ENCODE data around the gene GDF7.

DNA sequence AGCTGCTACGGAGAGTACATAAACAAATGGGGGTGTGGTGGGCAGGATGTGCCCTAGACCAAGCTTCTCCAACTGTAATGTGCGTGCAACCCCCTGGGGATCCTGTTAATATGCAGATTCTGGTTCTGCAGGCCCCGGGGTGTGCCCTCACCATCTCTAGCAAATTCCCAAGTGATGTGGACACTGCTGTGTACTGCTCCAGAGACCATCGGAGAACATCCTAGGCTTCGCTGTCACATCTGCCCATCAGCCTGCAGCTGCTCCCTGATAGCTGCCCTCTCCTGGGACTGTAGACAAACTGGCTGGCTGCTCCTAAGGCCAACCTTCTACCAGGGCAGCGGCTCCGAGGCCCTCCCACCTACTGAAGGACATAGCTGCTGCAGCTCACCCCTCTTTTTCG is 19.2 kb upstream of the GDF7 start:
- TF ChIP-seq, protein P1, sequence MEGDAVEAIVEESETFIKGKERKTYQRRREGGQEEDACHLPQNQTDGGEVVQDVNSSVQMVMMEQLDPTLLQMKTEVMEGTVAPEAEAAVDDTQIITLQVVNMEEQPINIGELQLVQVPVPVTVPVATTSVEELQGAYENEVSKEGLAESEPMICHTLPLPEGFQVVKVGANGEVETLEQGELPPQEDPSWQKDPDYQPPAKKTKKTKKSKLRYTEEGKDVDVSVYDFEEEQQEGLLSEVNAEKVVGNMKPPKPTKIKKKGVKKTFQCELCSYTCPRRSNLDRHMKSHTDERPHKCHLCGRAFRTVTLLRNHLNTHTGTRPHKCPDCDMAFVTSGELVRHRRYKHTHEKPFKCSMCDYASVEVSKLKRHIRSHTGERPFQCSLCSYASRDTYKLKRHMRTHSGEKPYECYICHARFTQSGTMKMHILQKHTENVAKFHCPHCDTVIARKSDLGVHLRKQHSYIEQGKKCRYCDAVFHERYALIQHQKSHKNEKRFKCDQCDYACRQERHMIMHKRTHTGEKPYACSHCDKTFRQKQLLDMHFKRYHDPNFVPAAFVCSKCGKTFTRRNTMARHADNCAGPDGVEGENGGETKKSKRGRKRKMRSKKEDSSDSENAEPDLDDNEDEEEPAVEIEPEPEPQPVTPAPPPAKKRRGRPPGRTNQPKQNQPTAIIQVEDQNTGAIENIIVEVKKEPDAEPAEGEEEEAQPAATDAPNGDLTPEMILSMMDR (IDR thresholded peaks at IDR 0.05; ENCODE audit: control extremely low read depth in 1 of 3, insufficient read depth in 1 of 3, low read depth in 1 of 3, low read length in 3 of 3) = no peak
- no peak for TF ChIP-seq RFX5 (IDR thresholded peaks at IDR 0.05; ENCODE audit: borderline replicate concordance, low read depth, low read length)
- no peak for TF ChIP-seq RAD21 (IDR thresholded peaks at IDR 0.05 in 1 of 2, conservative IDR thresholded peaks at IDR 0.05 in 1 of 2; ENCODE audit: low read depth in 2 of 2, low read length in 2 of 2)
- no peak for TF ChIP-seq POLR2A (IDR thresholded peaks at IDR 0.05; ENCODE audit: control extremely low read depth in 1 of 2, low read depth in 2 of 2, low read length in 2 of 2)

Measured in H1 (cell line).